Measurements from ENCODE around the gene SAFB. TPM values are rescaled to one million over a fixed set of nuclear protein-coding genes. Genes with fewer than 3 reads are reported as not detected.

SAFB gene
- total RNA-seq, 2 experiments from 2014 or later: 128 to 129 TPM

DNA sequence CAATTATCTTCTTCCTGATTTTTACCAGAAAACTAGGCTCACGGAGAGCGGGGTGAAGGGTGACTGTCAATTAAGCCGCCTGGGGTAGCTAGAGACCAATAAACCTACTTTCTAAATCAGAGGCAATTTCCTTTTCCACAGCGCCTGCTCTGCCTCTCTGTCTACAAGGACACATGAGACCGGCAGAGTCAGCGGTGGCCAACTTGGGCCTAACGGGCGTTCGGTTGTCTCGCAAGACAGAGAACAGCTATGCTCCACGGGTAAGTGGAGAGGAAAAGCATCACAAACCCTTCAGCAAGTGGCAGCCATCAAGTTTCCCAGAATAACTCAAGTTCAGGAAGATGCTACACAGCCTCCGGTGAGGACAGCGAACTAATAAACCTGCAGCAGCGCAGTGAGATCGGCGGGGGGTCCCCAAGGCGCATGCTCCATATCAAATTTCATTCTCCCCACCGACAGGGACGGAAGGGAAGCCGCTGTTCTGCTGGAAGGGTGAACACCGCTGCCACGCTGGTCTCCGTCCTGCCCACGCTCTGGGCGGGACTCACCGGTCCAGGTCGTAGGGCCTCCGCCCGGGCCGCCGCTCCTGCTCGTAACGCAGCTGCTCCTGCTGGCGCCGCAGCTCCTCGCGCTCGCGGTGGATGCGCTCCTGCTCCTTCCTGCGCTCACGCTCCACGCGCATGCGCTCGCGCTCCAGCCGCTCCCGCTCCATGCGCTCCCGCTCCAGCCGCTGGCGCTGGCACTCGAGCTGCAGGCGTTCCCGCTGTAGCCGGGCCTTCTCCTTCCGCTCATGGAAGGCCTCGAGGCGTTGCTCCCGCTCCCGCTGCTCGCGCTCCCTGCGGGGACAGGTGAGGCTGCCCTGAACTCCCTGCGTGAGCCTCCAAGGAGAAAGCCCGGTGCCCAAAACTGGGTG lies 29.3 kb upstream of the SAFB start:
- POLR2A ChIA-PET: no interaction called here
- CTCF ChIA-PET: interaction anchor here (0.9 kb wide), 1 partner anchor 10 kb away, joined by 3 read pairs; no protein-coding TSS in a partner anchor

DNA sequence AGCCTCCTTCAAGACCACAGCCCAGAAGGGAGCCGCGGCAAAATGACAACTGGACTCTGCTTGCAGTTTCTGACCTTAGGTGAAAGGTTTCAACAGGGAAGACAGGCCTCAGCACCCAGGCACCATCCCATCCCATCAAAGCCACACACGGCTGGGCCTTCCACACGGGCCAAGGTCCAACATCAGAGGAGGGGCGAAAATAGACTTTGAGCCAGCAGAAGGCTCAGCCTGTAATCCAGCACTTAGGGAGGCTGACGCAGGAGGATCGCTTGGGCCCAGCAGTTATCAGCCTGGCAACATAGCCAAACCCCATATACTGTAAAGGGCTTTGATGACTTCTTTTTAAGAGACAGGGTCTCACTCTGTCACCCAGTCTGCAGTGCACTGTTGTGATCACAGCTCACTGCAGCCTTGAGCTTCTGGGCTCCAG lies 28.3 kb upstream of the SAFB start:
- ChIA-PET POLR2A (no interaction called here), CTCF (interaction anchor here (0.9 kb wide), 1 partner anchor 546 kb away, joined by 3 read pairs; no protein-coding TSS in a partner anchor)

DNA sequence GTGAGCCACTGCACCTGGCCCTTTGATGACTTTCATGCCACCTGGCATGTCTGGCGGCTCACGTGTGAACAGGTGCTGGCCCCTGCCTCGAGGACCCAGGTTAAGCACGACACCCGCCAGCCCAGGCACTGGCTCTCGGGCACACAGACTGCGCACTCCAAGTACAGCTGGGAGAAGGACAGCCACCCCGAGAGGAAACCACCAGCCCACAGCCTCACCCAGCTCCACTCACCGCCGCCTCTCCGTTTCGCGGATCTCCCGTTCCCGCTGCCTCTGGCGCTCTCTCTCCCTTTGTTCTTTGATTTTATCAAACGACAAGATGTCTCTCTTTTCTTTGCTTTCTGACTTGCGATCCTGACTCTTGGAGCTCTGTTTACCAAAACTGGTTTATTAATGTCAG lies 27.8 kb upstream of the SAFB start:
- ChIA-PET POLR2A (no interaction called here), CTCF (interaction anchor here (0.9 kb wide), 1 partner anchor 546 kb away, joined by 3 read pairs; no protein-coding TSS in a partner anchor)

DNA sequence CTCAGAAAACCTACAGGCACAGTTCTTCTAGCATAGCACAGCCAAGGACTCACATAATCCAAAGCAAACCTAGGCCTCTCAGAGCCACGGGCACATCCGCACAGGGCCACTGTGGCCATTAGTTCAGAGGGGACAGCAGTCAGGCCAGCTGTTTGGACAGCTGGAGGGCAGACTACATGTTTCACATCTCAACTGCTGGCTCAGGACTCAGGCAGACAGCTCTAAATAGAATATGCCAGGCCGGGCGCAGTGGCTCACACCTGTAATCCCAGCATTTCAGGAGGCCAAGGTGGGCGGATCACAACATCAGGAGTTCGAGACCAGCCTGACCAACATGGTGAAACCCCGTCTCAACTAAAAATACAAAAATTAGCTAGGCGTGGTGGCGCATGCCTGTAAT lies 27.1 kb upstream of the SAFB start:
- CTCF ChIA-PET: interaction anchor here (0.9 to 1.1 kb wide), 2 partner anchors 9 to 547 kb away, joined by 3 read pairs; no protein-coding TSS in a partner anchor
- POLR2A ChIA-PET: no interaction called here

DNA sequence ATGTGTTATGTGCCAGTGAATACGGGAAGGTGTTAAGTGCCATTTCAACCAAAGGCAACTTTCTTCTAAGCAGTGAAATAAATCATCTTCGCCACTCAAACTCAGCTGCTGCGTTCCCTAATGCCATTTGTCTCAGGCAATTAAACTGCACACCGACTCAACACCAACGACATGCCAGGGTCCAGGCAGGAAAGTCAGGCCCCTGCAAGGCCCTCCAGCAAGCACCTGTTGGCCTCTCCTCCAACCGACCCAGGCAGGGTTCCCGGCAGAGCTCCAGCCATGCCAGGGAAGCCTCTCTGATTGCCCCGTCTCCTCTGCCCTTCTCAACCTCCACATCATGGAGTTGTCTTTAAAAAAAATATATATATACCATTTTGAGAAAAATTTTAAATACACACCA lies 22.1 kb upstream of the SAFB start:
- ChIA-PET CTCF (no interaction called here), POLR2A (no interaction called here)

DNA sequence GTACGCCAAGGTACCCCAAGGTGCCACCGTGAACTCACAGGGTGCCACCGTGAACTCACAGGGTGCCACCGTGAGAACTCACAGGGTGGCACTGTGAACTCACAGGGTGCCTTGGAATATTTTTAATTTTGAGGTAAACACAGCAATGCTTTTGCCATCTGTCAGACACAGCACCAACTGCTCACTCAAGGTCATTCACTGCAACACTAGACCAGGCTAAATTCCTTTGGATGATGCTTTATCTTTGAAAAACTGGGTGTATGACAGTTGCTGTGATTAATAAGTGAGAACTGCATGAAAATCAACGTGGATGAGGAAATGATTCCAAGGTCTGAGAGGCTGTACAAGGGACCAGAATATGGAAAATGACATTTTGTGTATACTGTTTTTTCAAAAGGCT lies 19.3 kb upstream of the SAFB start:
- POLR2A ChIA-PET: no interaction called here
- CTCF ChIA-PET: no interaction called here

DNA sequence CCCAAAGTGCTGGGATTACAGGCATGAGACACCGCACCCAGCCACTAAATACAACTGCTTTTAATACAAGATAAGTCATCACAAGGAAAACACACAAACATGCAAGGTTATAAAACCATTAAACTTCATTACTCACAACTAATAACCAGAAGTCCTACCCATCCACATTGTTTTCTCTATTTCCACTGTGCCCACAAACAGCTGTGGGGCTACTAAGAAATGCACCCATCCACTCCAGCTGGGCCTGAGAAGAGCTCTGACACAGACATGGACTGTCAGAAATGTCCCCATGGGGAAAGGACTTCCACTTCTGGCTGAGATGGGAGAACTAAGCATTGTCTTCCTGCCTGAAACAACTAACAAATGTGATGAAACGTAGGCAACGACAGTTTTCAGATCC lies 17.5 kb upstream of the SAFB start:
- CTCF ChIA-PET: interaction anchor here (1.3 kb wide), 1 partner anchor 9 kb away, joined by 3 read pairs; no protein-coding TSS in a partner anchor
- POLR2A ChIA-PET: no interaction called here

DNA sequence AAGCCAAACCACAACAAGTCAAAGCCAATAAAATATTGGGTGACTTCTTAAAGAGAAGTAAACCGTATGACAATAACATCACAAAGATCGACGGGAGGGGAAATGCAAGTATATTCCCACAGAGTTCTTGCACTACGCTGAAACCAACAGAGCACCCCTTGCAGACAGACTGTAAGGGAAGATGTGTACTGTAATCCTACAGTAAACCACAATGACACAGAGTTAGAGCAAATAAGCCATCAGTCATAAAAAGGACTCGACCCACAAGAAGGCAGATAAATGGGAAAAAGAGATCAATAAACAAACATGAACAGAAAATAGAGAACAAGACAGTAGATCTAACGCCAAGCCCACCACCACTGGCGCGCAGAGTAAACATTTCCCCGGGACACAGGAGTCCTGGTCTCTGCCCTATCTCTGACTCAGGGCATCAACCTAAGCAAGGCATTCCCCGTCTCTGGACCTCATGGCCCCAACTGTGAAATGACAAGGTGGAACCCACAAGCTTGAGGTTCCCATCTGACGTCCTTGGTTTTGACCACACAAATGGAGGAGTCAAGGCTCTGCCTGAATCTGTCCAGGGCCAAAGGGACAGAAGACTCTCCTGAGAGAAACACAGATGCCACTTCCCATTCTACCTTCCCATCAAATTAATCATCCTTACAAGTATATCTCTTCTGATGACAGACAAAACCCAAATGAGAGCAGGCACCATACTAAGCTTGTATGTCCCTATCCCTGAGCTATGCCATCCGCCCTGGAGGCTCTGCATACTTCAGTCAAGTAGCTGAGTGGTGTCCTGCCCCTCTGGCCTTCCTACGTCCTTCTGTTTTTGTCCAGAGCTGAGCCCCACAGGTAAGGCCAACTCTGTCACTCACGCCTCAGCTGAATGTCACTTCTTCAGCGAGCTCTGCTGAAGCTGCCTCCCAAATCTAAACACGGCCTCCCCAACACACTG lies 15.3 kb upstream of the SAFB start:
- ChIA-PET CTCF (no interaction called here), POLR2A (no interaction called here)

DNA sequence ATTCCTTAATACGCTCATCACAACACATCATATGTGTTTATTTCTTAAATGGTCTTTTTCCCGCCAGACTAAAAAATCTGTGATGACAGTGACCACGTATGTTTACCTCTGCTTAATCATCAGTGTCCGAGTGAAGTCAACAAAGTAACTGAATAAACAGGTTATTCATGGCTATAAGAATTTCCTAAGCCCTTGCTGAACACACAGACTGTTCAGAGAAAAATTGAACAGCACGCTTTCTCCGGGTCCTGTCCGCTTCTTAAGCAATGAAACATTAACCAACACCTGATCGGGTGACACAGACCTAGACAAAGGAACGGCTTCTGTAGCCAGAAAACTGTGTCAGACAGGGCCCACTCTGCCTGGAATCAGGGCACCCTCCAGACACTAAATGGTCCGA lies 14.6 kb upstream of the SAFB start:
- POLR2A ChIA-PET: no interaction called here
- CTCF ChIA-PET: no interaction called here

DNA sequence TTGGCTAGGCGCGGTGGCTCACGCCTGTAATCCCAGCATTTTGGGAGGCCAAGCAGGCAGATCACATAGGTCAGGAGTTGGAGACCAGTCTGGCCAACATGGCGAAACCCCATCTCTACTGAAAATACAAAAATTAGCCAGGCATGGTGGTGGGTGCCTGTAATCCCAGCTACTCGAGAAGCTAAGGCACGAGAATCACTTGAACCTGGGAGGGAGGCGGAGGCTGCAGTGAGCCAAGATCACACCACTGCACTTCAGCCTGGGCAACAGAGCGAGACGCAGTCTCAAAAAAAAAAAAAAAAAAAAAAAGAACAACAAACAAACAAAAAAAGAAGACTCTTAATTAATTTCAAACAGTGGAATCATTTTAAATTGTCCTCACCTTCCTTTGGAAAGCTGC lies 14.1 kb upstream of the SAFB start:
- ChIA-PET POLR2A (interaction anchor here (0.7 kb wide), 2 partner anchors 265 to 1955 kb away, joined by 3 to 6 read pairs; no protein-coding TSS in a partner anchor), CTCF (interaction anchor here (0.7 kb wide), 1 partner anchor 775 kb away, joined by 3 read pairs; no protein-coding TSS in a partner anchor)

DNA sequence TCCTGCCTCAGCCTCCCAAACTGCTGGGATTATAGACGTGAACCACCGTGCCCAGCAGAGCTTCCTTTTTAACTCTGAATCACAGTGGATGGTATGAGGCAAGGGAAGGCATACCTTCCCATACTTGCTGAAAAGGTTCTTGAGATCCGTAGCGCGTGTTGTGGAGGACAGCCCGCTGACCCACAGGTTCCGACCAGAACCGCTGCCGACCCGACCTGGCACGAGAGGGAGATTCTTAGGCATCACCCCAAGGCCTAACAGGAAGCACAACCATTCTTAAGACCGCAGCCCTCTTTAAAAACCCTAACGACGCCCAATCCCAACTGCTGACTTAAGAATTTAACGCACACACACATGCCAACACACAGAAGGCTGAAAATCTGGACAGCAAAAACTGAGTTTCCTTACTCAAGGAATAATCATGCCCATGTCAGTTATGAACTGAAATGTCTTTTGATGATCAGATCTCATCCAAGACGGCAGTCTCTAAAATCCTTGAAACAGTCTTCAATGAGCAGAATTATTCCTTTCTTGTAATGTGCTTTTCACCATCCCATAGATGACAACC lies 12.9 kb upstream of the SAFB start:
- ChIA-PET POLR2A (interaction anchor here (0.5 kb wide), 1 partner anchor 17 kb away, joined by 3 read pairs; no protein-coding TSS in a partner anchor), CTCF (interaction anchor here (0.7 kb wide), 1 partner anchor 285 kb away, joined by 3 read pairs; no protein-coding TSS in a partner anchor)

DNA sequence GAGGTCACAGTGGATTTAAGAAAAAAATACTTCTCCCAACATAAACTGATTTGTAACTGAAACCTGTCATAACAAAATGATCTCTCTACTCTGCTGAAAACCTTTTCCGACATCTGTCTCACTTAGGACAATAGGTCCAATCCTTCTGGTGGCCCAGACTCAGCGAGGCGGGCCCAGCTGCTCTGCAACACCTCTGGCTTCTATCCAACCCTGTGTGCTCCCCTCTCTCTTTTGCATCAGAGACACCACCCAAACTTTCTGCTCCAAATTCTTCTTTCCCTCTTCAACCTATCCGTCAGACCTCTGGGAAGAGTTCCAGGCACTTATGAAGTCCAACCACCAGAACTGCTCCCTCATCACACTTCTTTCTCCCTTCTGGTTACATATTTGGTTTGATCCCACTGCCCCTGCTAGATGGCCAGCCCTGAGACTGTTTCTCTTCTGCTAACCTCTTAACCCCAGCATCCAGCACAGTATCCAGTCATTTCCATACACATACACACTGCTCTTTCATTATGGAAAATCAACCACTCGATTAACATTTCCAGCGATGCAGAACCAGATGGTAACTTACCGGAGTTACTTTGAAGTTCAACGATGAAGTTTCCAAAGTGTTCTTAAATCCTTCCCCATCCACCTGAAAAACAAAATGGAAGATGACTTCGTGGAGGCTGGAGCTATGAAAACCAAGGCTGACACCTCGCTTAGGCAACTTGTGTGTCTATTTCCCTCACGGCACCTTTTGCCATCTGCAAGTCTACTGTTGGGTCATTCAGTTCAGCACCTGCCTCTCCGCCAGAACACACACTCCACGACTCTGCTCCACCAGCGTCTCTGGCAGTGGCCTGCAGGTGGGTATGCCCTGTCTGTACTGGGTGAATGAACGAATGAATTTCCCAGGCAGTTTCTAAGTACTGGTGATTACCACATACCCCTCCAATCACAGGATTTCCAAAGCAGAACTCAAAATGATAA lies 9.7 kb upstream of the SAFB start:
- ChIA-PET POLR2A (interaction anchor here (0.5 kb wide), 1 partner anchor 9 kb away, joined by 3 read pairs; no protein-coding TSS in a partner anchor), CTCF (no interaction called here)

DNA sequence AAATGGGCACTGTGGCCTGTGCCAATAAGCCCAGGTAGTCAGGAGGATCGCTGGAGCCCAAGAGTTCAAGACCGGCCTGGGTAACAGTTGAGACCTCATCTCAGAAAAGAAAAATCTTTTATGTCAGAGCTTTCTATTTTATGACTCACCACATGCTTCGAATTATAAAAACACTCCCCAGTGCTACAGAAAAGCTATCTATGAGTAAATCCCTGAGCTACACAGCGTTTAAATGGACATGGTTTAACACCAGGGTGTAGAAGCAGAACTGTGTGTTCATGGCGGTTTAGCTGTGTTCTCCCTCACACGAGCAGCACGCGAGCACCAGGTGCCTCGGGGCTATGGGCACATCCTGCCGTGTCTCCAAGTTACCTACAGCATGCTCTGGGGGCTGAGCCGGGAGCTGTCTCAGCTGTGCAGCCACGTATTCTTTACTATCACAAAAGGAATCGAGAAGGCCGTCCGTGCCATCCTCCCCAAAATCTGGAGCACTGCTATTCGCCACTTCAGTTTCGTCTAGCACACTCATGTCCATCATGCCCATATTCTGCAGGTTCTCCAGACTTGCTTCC lies 7.0 kb upstream of the SAFB start:
- CTCF ChIA-PET: interaction anchor here (0.6 kb wide), 1 partner anchor 54 kb away, joined by 4 read pairs; no protein-coding TSS in a partner anchor
- POLR2A ChIA-PET: interaction anchor here (0.8 kb wide), 1 partner anchor 11 kb away, joined by 3 read pairs; no protein-coding TSS in a partner anchor

DNA sequence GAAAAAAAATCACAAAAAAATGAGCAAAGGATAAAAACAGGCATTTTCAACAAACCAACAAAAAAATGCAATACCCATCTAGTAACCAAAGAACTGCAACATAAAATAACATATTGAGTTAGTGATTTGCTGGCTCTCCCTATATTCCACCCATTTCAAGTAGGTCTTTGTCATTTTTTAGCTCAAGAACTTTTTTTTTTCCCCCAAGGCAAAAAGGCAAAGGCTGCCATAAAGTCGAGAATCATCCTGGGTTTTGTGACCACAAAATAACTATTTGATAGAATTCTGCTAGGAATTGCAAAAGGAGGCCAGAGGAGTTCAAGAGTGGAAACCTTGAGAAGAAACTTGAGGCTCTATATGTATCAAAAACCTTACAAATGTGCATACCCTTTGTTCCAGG lies 5.8 kb upstream of the SAFB start:
- CTCF ChIA-PET: interaction anchor here (0.6 kb wide), 1 partner anchor 569 kb away, joined by 4 read pairs; no protein-coding TSS in a partner anchor
- POLR2A ChIA-PET: interaction anchor here (0.7 kb wide), 1 partner anchor 494 kb away, joined by 8 read pairs; no protein-coding TSS in a partner anchor

DNA sequence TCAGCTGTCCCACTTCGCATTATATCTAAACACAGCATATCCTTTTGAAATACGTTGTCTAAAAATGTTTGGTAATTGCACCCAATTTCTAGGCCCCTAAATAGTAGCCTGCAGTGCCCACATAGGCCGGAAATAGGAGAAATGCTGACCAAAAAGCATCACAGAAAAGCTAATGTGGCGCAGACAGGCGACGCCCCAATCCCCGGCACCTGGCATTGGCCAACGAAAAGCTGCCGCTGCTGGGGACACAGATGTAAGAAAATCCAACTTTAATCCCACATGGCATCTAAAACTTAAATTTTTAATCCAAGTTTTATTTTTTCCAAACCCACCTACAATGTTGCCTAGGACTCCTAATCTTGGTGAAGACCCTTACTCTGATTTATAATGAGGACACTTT lies 4.3 kb upstream of the SAFB start:
- POLR2A ChIA-PET: interaction anchor here (0.6 kb wide), 1 partner anchor 25 kb away, joined by 10 read pairs; no protein-coding TSS in a partner anchor
- CTCF ChIA-PET: interaction anchor here (1.9 kb wide), 1 partner anchor 71 kb away, joined by 4 read pairs; no protein-coding TSS in a partner anchor

DNA sequence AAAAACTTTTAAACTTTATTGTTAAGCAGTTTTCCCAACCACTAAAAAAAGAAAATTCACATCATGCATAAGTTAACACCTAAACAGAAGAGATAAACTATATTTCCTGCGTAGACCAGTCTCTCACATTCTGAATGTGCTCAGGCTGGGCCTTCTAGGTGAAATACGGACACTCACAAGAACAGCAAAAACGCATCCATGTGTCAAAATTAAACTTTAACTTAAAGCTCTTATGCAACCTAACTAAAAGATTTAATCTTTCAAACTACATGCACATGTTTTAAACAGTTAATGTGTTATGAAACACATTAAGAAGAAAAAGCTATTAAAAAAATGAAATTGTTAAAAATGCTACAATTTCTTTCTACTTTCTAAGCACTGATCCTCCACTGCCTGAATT lies 2.9 kb upstream of the SAFB start:
- ChIA-PET POLR2A (interaction anchor here (0.5 kb wide), 1 partner anchor 1632 kb away, joined by 12 read pairs; no protein-coding TSS in a partner anchor), CTCF (interaction anchor here (0.6 to 1.9 kb wide), 3 partner anchors 41 to 234 kb away, joined by 3 to 4 read pairs (median 3); no protein-coding TSS in a partner anchor)

DNA sequence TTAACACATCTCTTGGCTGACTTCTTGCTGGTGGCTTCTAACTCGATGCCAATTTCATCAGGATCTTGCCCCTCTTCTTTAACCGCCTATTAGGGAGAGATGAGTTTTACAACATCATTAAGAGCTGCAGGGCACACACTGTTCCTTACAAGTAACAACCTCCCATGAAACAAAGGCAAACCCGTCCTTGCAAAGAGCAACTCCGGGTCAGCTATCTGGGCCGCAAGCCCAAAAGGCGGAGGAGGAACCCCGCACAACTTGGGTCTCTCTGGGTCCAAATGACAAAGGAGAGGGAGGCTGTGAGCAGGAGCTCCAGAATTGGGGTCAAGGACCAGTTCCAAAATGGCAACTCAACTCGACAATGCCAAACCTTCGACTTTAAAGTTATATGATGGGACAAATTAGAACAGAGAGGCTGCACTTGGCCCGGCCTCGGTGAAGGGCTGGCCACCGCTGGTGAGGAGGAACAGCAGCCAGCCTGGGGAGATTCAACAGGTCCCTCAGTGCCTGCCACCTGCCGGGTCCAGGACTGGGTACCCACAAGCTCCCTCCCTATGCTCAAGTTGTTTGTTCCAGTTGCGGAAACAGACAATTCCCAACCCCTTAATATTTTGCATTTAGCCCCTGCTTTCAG lies 1.5 kb upstream of the SAFB start:
- POLR2A ChIA-PET: interaction anchor here (1.0 to 2.6 kb wide), 2 partner anchors 70 to 98 kb away, joined by 3 to 13 read pairs; partner anchors contain the start of genes CATSPERD and LONP1
- CTCF ChIA-PET: interaction anchor here (1.1 to 1.8 kb wide), 3 partner anchors 65 to 172 kb away, joined by 4 to 9 read pairs (median 5); no protein-coding TSS in a partner anchor

Data from activated CD8-positive, alpha-beta memory T cell treated with anti-CD3 and anti-CD28 coated beads for 36 hours (primary cell).